ENCODE results near the gene TEKTIP1.

TEKTIP1 gene

DNA sequence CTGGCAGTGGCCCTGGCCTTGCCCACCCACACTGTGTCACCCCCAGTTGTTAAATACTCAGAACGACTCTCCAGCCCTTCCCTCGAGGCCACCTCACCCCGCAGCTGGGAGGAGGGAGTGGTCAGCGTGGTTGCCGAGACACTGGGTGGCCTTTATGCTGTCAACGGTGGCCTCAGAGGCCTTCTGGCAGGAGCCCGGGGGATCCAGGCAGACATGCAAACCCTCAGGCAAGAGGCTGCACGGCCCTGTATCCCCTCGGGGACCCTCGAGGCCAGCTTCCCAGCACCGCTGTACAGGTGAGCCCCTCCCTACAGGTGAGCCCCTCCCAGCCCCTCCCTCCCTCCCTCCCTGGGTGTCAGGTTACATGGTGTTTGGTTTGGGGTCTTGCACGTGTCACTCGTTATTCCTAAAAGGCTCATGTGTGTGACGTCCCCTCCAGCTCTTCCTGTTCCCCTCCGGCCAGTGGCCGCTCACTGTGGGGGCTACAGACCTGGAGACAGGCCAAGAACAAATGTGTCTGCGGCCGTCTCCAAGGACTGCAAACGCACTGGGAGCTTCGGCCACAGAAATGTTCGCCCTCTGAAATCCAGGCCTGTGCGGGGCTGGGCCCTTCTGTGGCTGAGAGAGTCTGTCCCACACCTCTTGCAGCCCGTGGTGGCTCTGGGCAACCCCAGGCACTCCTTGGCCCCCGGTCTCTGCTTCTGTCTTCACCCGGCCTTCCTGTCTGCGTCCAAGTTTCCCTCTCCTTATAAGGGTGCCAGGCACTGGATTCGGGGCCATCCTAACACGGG, at the start of gene TEKTIP1:
Gene TEKTIP1 (plus strand): TSS at position 210 of the 791 bp plus-strand sequence. CDS start 4 bp downstream, at position 214.
- DNase-seq: peak in 2 of 10 donors; percentile 37 to 64

DNA sequence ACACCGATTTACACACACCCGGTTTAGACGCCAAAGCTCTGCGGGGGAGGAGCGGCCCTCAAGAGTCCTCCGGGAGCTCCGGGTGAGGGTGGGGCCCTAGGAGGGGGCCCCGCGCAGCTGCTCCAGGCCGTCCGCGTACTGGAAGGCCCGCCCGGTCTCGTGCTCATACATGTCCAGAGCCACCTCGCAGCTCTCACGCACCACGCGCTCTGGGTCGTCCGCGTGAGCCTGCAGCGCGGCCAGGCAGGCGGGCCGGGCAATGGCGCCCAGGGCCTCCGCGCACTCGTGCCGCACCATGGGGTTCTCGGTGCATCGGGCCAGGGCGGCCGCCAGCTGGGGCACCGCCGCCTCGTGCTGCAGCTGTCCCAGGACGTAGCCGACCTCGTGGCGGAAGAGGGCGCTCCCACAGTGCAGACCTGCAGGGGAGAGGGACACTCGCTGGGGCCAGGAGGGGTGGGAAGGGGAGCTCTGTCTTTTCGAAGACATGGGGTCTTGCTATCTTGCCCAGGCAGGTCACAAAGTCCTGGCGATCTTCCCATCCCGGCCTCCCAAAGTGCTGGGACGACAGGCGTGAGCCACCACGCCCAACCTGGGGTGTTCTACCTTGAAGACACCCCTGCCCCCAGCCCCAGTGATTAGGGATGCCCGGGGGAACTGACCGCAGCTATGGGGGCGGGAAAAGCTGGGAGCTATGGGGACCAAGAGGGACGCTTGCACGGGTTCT, 47.4 kb upstream of the TEKTIP1 start:
- peak in 2 of 10 donors; percentile 66 to 82 for DNase-seq
- intact Hi-C loops (cut with DNase I): no loop called here

More for the DNA sequence above, at the start of gene TEKTIP1:
- intact Hi-C loops (cut with DNase I): no loop called here

DNA sequence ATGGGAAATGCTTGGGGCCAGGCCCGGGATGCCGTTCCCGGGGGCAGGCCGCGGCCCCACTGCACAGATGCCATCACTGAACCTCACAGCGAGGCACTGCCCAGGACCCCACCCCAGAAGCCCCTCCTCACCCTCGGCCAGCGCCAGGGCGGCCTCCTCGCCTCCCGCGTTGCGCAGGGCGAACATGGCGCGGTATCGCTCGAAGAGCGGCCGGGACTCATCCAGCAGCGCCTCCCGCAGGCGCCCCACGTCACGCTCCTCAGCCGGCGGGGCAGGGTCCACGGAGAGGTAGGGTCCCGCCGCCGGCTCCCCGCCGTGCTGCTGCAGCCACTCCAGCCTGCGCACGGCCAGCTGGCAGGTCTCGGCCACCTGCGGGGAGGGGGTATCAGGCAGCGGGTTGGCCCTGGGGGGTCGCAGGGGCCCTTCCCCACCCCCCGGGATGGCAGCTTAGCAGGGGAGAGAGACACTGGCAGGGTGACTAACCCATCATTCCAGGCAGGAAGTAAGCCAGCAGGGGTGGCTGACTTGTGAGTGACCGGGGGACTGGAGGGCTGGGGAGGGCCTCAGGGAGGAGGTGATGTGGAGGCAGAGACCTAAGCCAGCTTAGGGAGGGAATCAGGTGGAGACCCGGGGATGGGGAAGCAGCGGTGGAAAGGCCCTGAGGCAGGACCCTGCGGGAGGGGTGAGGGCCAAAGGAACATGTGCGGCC, 46.7 kb upstream of the TEKTIP1 start:
- peak in 1 of 10 donors; percentile 66 for DNase-seq
- intact Hi-C loops (cut with DNase I): no loop called here

GRCh38 chr19:3492919-3493318, 46.1 kb upstream of the TEKTIP1 start:
- intact Hi-C loops (cut with DNase I): no loop called here
- DNase-seq: peak in 2 of 10 donors; percentile 81 to 83

GRCh38 chr19:3493651-3494050, 45.3 kb upstream of the TEKTIP1 start:
- peak in 1 of 10 donors; percentile 80 for DNase-seq
- intact Hi-C loops (cut with DNase I): no loop called here

DNA sequence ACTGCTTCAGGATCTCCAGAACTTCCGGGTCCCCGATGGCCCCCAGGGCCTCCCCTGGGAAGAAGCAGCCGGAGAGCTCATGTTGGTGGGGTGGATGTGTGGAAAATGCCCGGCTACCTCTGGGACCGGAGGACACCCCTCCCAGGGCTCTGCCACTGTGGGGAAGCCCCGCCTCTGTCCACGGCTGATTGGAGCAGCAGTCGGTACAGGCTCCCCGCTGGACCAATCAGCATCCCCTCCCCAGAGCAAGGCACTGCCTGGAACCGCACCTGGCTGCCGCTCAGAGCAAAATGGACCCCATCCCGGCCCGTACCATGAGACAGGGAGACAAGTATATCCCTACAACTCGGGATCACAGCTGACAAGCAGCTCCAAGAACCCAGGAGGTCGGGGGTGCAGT, 44.9 kb upstream of the TEKTIP1 start:
- peak; percentile 83 to 99 (median 94) for DNase-seq
- intact Hi-C loops (cut with DNase I): no loop called here

DNA sequence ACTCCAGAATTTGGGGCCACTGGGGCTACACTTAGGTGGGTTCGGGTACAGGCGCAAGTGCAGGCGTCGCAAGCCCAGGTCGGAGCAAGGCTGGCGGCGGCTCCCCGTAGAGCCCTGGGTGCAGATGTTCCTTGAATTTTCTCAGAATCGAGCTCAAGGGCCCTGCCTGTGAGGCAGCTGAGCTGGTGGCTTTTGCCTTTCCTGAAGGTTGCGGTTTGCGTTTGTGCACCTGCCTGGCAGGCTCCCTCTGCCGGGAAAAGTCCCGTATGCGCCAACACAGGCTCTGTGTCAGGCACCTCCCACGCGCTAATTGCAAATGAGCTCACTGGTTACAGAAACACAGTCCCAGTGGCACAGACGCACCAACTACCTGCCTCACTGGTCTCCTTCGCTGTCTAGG, 44.4 kb upstream of the TEKTIP1 start:
- intact Hi-C loops (cut with DNase I): no loop called here
- DNase-seq: peak in 3 of 10 donors; percentile 34 to 91 (median 89)

DNA sequence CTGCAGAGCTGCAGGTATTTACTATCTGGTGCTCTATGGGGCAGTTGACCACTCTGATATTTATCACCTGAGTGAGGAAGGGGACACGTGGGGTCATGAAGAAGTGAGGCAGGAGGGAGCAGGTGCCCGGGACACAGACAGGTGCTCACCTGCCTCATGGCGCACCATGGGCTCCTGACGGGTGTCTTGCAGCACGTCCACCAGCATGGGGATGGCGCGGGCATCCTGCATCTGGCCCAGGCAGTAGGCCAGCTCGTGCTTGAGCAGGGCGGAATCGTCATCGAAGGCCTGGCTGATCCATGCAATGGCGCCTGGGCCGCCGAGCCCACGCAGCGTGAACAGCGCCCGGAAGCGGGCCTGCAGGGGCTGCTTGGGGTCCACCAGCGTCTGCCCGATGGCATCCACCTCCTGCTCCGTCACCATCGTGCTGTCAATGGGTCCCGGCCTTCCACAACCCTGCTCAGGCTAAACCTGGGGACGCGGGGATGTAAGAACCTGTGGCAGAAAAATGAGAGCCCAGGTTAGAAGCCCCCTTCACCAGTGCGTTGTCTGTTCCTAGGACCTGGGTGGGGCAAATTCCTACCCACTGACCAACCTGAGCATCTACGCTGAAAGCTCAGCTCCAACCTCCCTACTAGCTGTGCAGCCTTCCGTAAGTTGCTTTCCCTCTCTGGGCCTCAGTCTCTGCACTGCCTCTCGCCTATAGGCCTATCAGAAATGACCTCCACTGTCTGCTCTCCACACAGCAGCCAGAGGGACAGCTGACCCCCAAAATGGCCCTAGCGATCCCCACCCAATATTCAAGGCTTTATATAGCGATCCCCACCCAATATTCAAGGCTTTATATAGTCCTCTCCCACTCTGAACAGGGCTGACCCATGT, 42.3 kb upstream of the TEKTIP1 start:
- intact Hi-C loops (cut with DNase I): no loop called here
- peak in 1 of 10 donors; percentile 84 for DNase-seq

DNA sequence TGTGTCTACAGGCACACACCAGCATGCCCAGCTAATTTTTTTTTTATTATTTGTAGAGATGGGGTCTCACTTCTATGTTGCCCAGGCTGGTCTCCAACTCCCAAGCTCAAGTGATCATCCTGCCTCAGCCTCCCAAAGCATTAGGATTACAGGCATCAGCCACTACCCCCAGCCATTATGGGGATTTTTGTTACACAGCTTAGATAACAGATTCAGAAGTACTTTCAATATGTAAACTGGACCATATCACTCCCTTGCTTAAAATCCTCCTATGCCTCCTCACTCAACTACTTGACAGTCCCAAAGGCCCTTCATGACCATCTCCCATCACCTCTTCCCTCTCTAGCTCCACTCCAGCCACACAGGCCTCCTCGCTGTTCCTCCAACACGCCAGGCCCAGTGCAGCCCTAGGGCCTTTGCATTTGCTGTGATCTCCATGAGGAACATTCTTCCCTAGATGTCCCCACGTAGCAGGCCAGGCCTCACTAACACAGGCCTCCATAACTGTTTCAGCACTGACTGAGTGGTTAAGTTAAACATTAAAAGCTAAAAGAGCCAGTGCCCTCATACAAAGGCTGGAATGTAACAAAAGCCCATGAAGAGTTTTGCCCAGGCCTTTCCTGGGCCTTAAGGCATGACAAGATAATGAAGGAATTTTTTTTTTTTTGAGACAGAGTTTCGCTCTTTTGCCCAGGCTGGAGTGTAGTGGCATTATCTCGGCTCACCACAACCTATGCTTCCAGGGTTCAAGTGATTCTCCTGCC, 41.0 kb upstream of the TEKTIP1 start:
- intact Hi-C loops (cut with DNase I): no loop called here
- DNase-seq: no peak

GRCh38 chr19:3499738-3500428, 39.1 kb upstream of the TEKTIP1 start:
- intact Hi-C loops (cut with DNase I): no loop called here
- DNase-seq: no peak

- peak; percentile 95 to 99 (median 97) for DNase-seq
- intact Hi-C loops (cut with DNase I): no loop called here
These were observed 38.4 kb upstream of the TEKTIP1 start, which contains the start of gene DOHH for GRCh38 chr19:3500429-3501101. Gene DOHH (minus strand): TSS chr19:3500674. CDS start chr19:3496814, 3,860 bp downstream.

GRCh38 chr19:3501780-3502179, 37.2 kb upstream of the TEKTIP1 start:
- intact Hi-C loops (cut with DNase I): no loop called here
- DNase-seq: no peak

- intact Hi-C loops (cut with DNase I): no loop called here
- peak in 1 of 10 donors; percentile 75 for DNase-seq
These were observed 35.9 kb upstream of the TEKTIP1 start for GRCh38 chr19:3503036-3503572.

- DNase-seq: no peak
- intact Hi-C loops (cut with DNase I): no loop called here
These were observed 34.2 kb upstream of the TEKTIP1 start for GRCh38 chr19:3504735-3505134.

- intact Hi-C loops (cut with DNase I): no loop called here
These were observed 33.2 kb upstream of the TEKTIP1 start, which contains the start of gene FZR1 for GRCh38 chr19:3505598-3506383. Gene FZR1 (plus strand): TSS chr19:3506311. CDS start chr19:3522990, 16,679 bp downstream.

More at GRCh38 chr19:3505598-3506383, 33.2 kb upstream of the TEKTIP1 start, which contains the start of gene FZR1:
- DNase-seq: peak; percentile 98 to 100 (median 99)

Data from posterior cingulate gyrus (tissue), 11 donors.